Bronchial epithelial cell (primary cell): ENCODE measurements around the gene KRT15. TPM values are rescaled to one million over a fixed set of nuclear protein-coding genes. Genes with fewer than 3 reads are reported as not detected.
A peak's percentile ranks its signal among the peaks of the same experiment; 100 is the strongest.

Experiments
- DNase-seq: peaks from one replicate; pipeline ENCODE4 v3.0.0-alpha.2; 2010; ENCODE audit warnings: low read depth
- FAIRE-seq: peaks from 2 replicates; lab custom pipeline; 2011; peaks lifted over from hg19 to GRCh38; lab: Jason Lieb, UNC
- H3K27me3 ChIP-seq: 2 replicates; pipeline ENCODE4 v1.5.1; 2011; ENCODE audit warnings: low read length; ENCODE audit not compliant: control insufficient read depth, insufficient read depth
- H3K36me3 ChIP-seq: 2 replicates; pipeline ENCODE4 v1.5.1; 2011; ENCODE audit warnings: low read length; ENCODE audit not compliant: control insufficient read depth, insufficient read depth
- H3K4me3 ChIP-seq: 2 replicates; pipeline ENCODE4 v1.5.1; 2011; ENCODE audit warnings: mild to moderate bottlenecking, low read depth, low read length, control low read depth
- total RNA-seq: library from RNA; depleted of rRNA; stranded (reverse); fragments of >200 nt; gene quantifications from 2 replicates; pipeline ENCODE4 v1.2.1, GENCODE V29; 2014
- TF ChIP-seq, protein P1 (sequence below): IDR thresholded peaks from 2 replicates; pipeline ENCODE4 v1.5.1; 2011; ENCODE audit warnings: mild to moderate bottlenecking, moderate library complexity, low read length, control low read depth, inconsistent platforms; ENCODE audit not compliant: insufficient read depth, severe bottlenecking

The KRT15 gene
- total RNA-seq, 1 donor from 2014 or later = 67.9 TPM

DNA sequence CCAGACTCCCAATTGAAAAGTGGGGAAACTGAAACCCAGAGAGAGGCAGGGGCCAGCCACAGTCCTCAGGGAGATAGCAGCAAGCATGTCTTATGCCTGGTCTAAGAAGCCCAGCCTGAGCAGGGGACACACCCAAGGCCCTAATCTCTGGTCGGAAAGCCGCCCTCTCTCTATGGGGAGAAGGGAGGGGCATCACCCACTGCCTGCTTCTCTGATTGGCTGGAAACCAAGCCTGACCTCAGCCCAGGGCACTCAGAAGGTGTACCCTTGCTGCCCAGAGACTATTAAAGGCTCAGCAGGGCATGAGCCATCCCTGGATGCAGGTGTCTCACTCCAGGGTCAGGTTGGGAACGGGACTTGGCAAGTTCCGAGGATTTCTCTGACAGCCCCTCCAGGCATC lies 7.6 kb downstream of the KRT15 start:
- no peak overlapping the region for H3K4me3 ChIP-seq

DNA sequence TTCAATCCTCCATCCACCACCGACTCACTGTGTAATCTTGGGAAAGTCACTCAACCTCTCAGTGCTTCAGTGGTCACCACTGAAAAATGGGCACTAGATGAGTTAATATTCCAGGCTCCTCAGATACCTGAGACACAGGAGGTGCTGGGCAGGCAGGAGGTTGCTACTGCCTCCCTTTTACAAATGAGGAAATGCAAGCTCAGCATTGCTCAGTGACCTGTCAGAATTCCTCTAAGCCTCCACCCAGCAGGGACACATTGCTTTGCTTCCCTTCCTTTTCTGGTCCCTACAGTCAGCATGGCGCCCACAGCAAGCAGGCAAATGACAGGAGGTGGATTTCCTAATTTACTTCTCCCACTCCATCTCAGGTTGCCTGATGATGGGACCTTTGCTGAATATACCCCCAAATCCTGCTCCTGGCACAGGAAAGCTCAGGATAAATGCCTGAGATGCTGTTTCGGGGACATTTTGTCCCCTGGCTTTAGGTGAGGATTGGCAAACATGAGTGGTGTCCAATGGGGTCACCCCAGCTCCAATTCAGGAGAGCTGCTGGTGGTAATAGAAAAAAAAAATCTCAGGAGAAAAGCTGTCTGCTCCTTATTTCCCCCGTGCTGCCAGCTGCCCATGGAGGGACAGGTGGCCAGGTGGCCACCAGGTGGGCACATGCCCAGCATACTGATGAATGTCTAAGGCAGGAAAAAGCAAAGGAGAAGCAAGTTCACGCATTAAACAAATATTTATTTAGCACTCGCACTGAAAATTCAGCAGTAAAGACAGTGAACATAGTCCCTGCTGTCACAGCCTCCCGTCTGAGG lies 8.2 kb downstream of the KRT15 start:
- TF ChIP-seq, protein P1, sequence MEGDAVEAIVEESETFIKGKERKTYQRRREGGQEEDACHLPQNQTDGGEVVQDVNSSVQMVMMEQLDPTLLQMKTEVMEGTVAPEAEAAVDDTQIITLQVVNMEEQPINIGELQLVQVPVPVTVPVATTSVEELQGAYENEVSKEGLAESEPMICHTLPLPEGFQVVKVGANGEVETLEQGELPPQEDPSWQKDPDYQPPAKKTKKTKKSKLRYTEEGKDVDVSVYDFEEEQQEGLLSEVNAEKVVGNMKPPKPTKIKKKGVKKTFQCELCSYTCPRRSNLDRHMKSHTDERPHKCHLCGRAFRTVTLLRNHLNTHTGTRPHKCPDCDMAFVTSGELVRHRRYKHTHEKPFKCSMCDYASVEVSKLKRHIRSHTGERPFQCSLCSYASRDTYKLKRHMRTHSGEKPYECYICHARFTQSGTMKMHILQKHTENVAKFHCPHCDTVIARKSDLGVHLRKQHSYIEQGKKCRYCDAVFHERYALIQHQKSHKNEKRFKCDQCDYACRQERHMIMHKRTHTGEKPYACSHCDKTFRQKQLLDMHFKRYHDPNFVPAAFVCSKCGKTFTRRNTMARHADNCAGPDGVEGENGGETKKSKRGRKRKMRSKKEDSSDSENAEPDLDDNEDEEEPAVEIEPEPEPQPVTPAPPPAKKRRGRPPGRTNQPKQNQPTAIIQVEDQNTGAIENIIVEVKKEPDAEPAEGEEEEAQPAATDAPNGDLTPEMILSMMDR = no peak
- peaks cover 6% of the 10 kb centered on the region for H3K36me3 ChIP-seq
- H3K27me3 ChIP-seq = no peaks in the 10 kb centered on the region
- DNase-seq = peak; percentile 44
- H3K4me3 ChIP-seq = no peak overlapping the region
- FAIRE-seq = no peak

More for the DNA sequence above, 7.6 kb downstream of the KRT15 start:
- H3K36me3 ChIP-seq = peaks cover 10% of the 10 kb centered on the region
- TF ChIP-seq, protein P1 = no peak
- no peaks in the 10 kb centered on the region for H3K27me3 ChIP-seq
- DNase-seq (no peak), FAIRE-seq (no peak)

GRCh38 chr17:41507315-41507880 lies 11.3 kb downstream of the KRT15 start:
- TF ChIP-seq, protein P1 = no peak
- H3K4me3 ChIP-seq = no peak overlapping the region
- FAIRE-seq (no peak), DNase-seq (peak; percentile 71)
- no peaks in the 10 kb centered on the region for H3K36me3 ChIP-seq
- no peaks in the 10 kb centered on the region for H3K27me3 ChIP-seq

GRCh38 chr17:41505809-41506767 lies 12.6 kb downstream of the KRT15 start:
- DNase-seq (peak; percentile 37), FAIRE-seq (no peak)
- TF ChIP-seq, protein P1 = no peak
- no peaks in the 10 kb centered on the region for H3K27me3 ChIP-seq
- H3K36me3 ChIP-seq = no peaks in the 10 kb centered on the region
- no peak overlapping the region for H3K4me3 ChIP-seq

DNA sequence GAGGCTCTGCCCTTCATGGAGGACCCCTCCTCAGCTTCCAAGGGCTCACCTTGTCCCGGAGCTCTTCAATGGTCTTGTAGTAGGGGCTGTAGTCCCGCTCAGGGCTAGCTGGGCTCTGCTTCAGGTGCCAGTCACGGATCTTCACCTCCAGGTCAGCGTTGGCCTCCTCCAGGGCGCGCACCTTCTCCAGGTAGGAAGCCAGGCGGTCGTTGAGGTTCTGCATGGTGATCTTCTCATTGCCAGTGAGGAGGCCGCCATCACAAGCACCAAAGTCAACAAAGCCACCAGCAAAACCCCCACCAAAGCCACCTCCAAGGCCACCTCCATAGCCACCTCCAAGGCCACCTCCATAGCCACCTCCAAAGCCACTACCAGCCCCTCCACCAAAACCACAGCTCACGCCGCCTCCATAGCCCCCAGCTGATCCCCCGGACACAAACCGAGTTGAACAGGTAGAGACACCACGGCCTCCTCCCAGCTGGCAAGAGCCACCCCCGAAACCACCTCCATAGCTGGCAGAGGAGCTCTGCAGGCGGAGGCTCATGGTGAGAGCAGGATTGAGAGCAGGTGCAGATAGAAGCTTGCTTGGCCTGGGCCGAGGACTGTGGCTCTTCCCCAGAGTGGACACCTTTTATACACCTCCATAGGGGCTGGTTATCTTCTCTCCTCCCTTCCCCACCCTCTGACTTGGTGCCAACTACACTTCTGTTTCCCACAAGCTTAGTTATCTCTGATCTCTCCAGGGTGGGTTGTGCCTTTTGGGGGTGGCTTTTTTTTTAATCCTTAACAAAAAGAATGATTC lies 13.5 kb downstream of the KRT15 start, which contains the start of gene KRT13:
TSS of gene KRT13 (minus strand) at position 606 of the 802 bp plus-strand sequence. CDS start at position 544, 62 bp downstream.
- no peak for DNase-seq
- Histone ChIP-seq H3K36me3 (peaks cover 1% of the 10 kb centered on the region), H3K4me3 (no peak within 1 kb of the TSS), H3K27me3 (no peaks in the 10 kb centered on the region)
- TF ChIP-seq, protein P1 = no peak
- FAIRE-seq = no peak
